ENCODE measurements around the gene GRID2. TPM values are rescaled to one million over a fixed set of nuclear protein-coding genes. Genes with fewer than 3 reads are reported as not detected.

GRID2 gene
- total and polyA plus RNA-seq, 2 of the 13 experiments (the other 11 are each of a cell fraction or from before 2014, with no cell fraction given) = not detected

DNA sequence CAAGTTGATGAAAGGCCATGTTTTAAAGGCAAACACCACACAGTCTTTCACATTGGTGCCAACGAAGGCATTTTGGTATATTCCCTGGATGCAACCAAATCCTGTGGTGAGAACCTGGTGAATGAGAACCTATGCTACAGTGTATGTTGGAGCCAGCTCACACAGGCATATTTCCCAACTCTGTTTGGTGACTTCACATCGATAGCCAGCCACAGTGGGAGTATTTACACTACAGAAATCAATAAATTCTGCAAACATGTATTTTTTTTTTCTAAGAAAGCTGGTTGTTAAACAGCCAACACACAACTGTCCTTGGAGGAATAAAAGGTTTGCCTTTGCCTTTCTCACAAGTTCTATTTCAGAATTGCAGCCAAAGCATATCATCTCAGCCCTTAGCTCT is 691.0 kb downstream of the GRID2 start (continued):
- TF ChIP-seq AHDC1 (CRISPR knock-in tag; IDR thresholded peaks at IDR 0.05; ENCODE audit: borderline replicate concordance) (peak; percentile 72; the same call in 1 of the 2 replicates), KDM5A (IDR thresholded peaks at IDR 0.05; ENCODE audit: borderline replicate concordance, low read length) (no peak), PAF1 (CRISPR knock-in tag; IDR thresholded peaks at IDR 0.05) (no peak)

GRCh38 chr4:92996533-92996932 is 692.8 kb downstream of the GRID2 start:
- Histone ChIP-seq H3K4me1 (ENCODE audit: insufficient read depth, low read length) (no peaks in the 10 kb centered on the region), H3K36me3 (replicated peaks in 1 of 2; ENCODE audit: control insufficient read depth in 1 of 2, insufficient read depth in 2 of 2, low read length in 2 of 2) (no peaks in the 10 kb centered on the region), H2AFZ (ENCODE audit: low read length) (no peak overlapping the region), H3K9me3 (ENCODE audit: low read length) (no peaks in the 10 kb centered on the region), H3K4me3 (replicated peaks in 1 of 3; ENCODE audit: insufficient read depth in 1 of 3, low read depth in 2 of 3, low read length in 3 of 3) (no peak overlapping the region), H3K9ac (ENCODE audit: insufficient read depth, low read depth, low read length) (no peak overlapping the region), H3K27me3 (ENCODE audit: control insufficient read depth in 1 of 2, insufficient read depth in 2 of 2, low read length in 2 of 2) (no peaks in the 10 kb centered on the region), H4K20me1 (ENCODE audit: insufficient read depth, low read length) (no peaks in the 10 kb centered on the region), H3K79me2 (ENCODE audit: insufficient read depth, low read length) (no peaks in the 10 kb centered on the region), H3K4me2 (ENCODE audit: low read depth, low read length) (no peak overlapping the region), H3K27ac (ENCODE audit: extremely low read length, insufficient read depth, low read length) (no peak overlapping the region)
- WGBS (ENCODE audit: low lambda C conversion rate) = 33% methylated on average over 2 of the region's 2 CpGs
- CTCF ChIA-PET (ENCODE audit: low intra/inter-chr PET ratio, low total read pairs) = no interaction called here
- POLR2A ChIA-PET = no interaction called here
- ATAC-seq (no peak), DNase-seq (ENCODE audit: low spot score) (no peak), FAIRE-seq (no peak)
- intact Hi-C loops (cut with micrococcal nuclease; ENCODE audit: unreplicated experiment) = no loop called here
- BruUV-seq (replicated peaks) = no TSS peak
- in situ Hi-C loops (cut with HindIII; ENCODE audit: extremely low pct_ligation_motif_present, low pct_unique_long_range_greater_than_20kb) = no loop called here
- TF ChIP-seq, protein P1, sequence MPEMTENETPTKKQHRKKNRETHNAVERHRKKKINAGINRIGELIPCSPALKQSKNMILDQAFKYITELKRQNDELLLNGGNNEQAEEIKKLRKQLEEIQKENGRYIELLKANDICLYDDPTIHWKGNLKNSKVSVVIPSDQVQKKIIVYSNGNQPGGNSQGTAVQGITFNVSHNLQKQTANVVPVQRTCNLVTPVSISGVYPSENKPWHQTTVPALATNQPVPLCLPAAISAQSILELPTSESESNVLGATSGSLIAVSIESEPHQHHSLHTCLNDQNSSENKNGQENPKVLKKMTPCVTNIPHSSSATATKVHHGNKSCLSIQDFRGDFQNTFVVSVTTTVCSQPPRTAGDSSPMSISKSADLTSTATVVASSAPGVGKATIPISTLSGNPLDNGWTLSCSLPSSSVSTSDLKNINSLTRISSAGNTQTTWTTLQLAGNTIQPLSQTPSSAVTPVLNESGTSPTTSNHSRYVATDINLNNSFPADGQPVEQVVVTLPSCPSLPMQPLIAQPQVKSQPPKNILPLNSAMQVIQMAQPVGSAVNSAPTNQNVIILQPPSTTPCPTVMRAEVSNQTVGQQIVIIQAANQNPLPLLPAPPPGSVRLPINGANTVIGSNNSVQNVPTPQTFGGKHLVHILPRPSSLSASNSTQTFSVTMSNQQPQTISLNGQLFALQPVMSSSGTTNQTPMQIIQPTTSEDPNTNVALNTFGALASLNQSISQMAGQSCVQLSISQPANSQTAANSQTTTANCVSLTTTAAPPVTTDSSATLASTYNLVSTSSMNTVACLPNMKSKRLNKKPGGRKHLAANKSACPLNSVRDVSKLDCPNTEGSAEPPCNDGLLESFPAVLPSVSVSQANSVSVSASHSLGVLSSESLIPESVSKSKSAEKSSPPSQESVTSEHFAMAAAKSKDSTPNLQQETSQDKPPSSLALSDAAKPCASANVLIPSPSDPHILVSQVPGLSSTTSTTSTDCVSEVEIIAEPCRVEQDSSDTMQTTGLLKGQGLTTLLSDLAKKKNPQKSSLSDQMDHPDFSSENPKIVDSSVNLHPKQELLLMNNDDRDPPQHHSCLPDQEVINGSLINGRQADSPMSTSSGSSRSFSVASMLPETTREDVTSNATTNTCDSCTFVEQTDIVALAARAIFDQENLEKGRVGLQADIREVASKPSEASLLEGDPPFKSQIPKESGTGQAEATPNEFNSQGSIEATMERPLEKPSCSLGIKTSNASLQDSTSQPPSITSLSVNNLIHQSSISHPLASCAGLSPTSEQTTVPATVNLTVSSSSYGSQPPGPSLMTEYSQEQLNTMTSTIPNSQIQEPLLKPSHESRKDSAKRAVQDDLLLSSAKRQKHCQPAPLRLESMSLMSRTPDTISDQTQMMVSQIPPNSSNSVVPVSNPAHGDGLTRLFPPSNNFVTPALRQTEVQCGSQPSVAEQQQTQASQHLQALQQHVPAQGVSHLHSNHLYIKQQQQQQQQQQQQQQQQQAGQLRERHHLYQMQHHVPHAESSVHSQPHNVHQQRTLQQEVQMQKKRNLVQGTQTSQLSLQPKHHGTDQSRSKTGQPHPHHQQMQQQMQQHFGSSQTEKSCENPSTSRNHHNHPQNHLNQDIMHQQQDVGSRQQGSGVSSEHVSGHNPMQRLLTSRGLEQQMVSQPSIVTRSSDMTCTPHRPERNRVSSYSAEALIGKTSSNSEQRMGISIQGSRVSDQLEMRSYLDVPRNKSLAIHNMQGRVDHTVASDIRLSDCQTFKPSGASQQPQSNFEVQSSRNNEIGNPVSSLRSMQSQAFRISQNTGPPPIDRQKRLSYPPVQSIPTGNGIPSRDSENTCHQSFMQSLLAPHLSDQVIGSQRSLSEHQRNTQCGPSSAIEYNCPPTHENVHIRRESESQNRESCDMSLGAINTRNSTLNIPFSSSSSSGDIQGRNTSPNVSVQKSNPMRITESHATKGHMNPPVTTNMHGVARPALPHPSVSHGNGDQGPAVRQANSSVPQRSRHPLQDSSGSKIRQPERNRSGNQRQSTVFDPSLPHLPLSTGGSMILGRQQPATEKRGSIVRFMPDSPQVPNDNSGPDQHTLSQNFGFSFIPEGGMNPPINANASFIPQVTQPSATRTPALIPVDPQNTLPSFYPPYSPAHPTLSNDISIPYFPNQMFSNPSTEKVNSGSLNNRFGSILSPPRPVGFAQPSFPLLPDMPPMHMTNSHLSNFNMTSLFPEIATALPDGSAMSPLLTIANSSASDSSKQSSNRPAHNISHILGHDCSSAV (CRISPR knock-in tag; IDR thresholded peaks at IDR 0.05; ENCODE audit: borderline replicate concordance) = no peak
- no peak for TF ChIP-seq ZBTB42 (CRISPR knock-in tag; IDR thresholded peaks at IDR 0.05)
- no peak for TF ChIP-seq SNRNP70 (IDR thresholded peaks at IDR 0.05; ENCODE audit: low read depth, low read length)
- no peak for TF ChIP-seq MBNL3 (CRISPR knock-in tag; conservative IDR thresholded peaks at IDR 0.05)
- TF ChIP-seq PHF5A (CRISPR knock-in tag; IDR thresholded peaks at IDR 0.05; ENCODE audit: low read depth, unreplicated experiment) = no peak
- no peak for TF ChIP-seq ZNF253 (CRISPR knock-in tag; IDR thresholded peaks at IDR 0.05; ENCODE audit: borderline replicate concordance)

All from HepG2 (cell line).